ENCODE measurements around the gene DYRK1B. TPM values are rescaled to one million over a fixed set of nuclear protein-coding genes. Genes with fewer than 3 reads are reported as not detected.
A peak's percentile ranks its signal among the peaks of the same experiment; 100 is the strongest.

DYRK1B gene
- polyA plus RNA-seq, 1 donor from 2014 or later, result 11.3 TPM

- Histone ChIP-seq H3K4me2 (ENCODE audit: low read length) (no peak overlapping the region), H3K27ac (ENCODE audit: low read length) (peak overlapping the region; percentile 55), H3K79me2 (replicated peaks; ENCODE audit: insufficient read depth, low read length) (no peaks in the 10 kb centered on the region), H3K9ac (ENCODE audit: low read length) (no peak overlapping the region), H3F3A (ENCODE audit: insufficient read depth, low read length, poor library complexity, severe bottlenecking) (peaks cover 2% of the 10 kb centered on the region), H3K9me2 (ENCODE audit: insufficient read depth, low read length) (no peaks in the 10 kb centered on the region), H3K4me3 (ENCODE audit: low read length) (no peak overlapping the region), H4K20me1 (ENCODE audit: insufficient read depth) (no peaks in the 10 kb centered on the region), H3K9me3 (ENCODE audit: low read length) (no peaks in the 10 kb centered on the region), H3K36me3 (ENCODE audit: insufficient read depth, low read length) (peaks cover 2% of the 10 kb centered on the region), H3K27me3 (ENCODE audit: insufficient read depth, low read depth, low read length) (no peaks in the 10 kb centered on the region), H2AFZ (ENCODE audit: low read depth, low read length) (no peak overlapping the region)
- no peak for TF ChIP-seq POLR2AphosphoS5 (IDR thresholded peaks at IDR 0.05)
- TF ChIP-seq, protein P1, sequence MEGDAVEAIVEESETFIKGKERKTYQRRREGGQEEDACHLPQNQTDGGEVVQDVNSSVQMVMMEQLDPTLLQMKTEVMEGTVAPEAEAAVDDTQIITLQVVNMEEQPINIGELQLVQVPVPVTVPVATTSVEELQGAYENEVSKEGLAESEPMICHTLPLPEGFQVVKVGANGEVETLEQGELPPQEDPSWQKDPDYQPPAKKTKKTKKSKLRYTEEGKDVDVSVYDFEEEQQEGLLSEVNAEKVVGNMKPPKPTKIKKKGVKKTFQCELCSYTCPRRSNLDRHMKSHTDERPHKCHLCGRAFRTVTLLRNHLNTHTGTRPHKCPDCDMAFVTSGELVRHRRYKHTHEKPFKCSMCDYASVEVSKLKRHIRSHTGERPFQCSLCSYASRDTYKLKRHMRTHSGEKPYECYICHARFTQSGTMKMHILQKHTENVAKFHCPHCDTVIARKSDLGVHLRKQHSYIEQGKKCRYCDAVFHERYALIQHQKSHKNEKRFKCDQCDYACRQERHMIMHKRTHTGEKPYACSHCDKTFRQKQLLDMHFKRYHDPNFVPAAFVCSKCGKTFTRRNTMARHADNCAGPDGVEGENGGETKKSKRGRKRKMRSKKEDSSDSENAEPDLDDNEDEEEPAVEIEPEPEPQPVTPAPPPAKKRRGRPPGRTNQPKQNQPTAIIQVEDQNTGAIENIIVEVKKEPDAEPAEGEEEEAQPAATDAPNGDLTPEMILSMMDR (IDR thresholded peaks at IDR 0.05; ENCODE audit: poor library complexity, severe bottlenecking), result no peak
- TF ChIP-seq EP300 (conservative IDR thresholded peaks at IDR 0.05; ENCODE audit: poor library complexity, severe bottlenecking), result no peak
- TF ChIP-seq SMC3 (conservative IDR thresholded peaks at IDR 0.05; ENCODE audit: poor library complexity), result no peak
- TF ChIP-seq RAD21 (conservative IDR thresholded peaks at IDR 0.05), result no peak
- TF ChIP-seq EZH2 (IDR thresholded peaks at IDR 0.05; ENCODE audit: borderline replicate concordance, insufficient read depth, low read length, poor library complexity, severe bottlenecking), result no peak
- TF ChIP-seq REST (IDR thresholded peaks at IDR 0.05; ENCODE audit: borderline replicate concordance), result no peak
- no peak for TF ChIP-seq MXI1 (conservative IDR thresholded peaks at IDR 0.05; ENCODE audit: poor library complexity, severe bottlenecking)
- TF ChIP-seq TAF1 (IDR thresholded peaks at IDR 0.05; ENCODE audit: low read depth), result no peak
Observed at GRCh38 chr19:39825531-39826076, 8.4 kb downstream of the DYRK1B start.

DNA sequence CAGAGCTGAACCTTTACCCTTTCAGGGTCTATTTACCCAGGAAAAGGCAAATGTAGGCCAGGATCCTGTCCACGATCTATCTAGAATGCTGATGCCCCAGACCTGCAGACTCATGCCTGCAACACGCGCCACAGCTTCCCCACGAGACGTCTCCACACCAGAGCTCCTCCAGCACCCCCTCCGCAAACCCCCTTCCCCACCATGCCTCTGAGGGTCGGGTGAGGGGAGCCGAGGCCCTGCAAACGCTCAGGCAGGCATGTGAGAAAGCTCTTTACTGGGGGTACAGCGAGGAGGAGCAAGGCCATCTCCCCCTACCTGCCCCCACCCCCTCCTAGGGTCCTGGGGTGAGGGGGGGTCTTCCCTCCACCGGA, 8.9 kb downstream of the DYRK1B start:
- no peaks in the 10 kb centered on the region for H4K20me1 ChIP-seq (ENCODE audit: insufficient read depth)
- peak overlapping the region; percentile 90 for H3K4me3 ChIP-seq (ENCODE audit: low read length)
- H3K9ac ChIP-seq (ENCODE audit: low read length), result peak overlapping the region; percentile 20
- no peaks in the 10 kb centered on the region for H3K9me3 ChIP-seq (ENCODE audit: low read length)
- no peaks in the 10 kb centered on the region for H3K36me3 ChIP-seq (ENCODE audit: insufficient read depth, low read length)
- H3F3A ChIP-seq (ENCODE audit: insufficient read depth, low read length, poor library complexity, severe bottlenecking), result peaks cover 2% of the 10 kb centered on the region
- no peak overlapping the region for H2AFZ ChIP-seq (ENCODE audit: low read depth, low read length)
- TF ChIP-seq MXI1 (conservative IDR thresholded peaks at IDR 0.05; ENCODE audit: poor library complexity, severe bottlenecking), result no peak
- TF ChIP-seq POLR2AphosphoS5 (IDR thresholded peaks at IDR 0.05), result no peak
- TF ChIP-seq TAF1 (IDR thresholded peaks at IDR 0.05; ENCODE audit: low read depth), result no peak
- TF ChIP-seq EZH2 (IDR thresholded peaks at IDR 0.05; ENCODE audit: borderline replicate concordance, insufficient read depth, low read length, poor library complexity, severe bottlenecking), result no peak
- no peak for TF ChIP-seq SMC3 (conservative IDR thresholded peaks at IDR 0.05; ENCODE audit: poor library complexity)
- TF ChIP-seq, protein P1 (IDR thresholded peaks at IDR 0.05; ENCODE audit: poor library complexity, severe bottlenecking), result no peak
- TF ChIP-seq RAD21 (conservative IDR thresholded peaks at IDR 0.05), result no peak
- no peak for TF ChIP-seq EP300 (conservative IDR thresholded peaks at IDR 0.05; ENCODE audit: poor library complexity, severe bottlenecking)
- H3K4me2 ChIP-seq (ENCODE audit: low read length), result no peak overlapping the region
- no peaks in the 10 kb centered on the region for H3K9me2 ChIP-seq (ENCODE audit: insufficient read depth, low read length)
- H3K27ac ChIP-seq (ENCODE audit: low read length), result peak overlapping the region; percentile 55
- no peaks in the 10 kb centered on the region for H3K27me3 ChIP-seq (ENCODE audit: insufficient read depth, low read depth, low read length)
- H3K79me2 ChIP-seq (replicated peaks; ENCODE audit: insufficient read depth, low read length), result no peaks in the 10 kb centered on the region
